ENCODE results near the gene DIPK1A. TPM values are rescaled to one million over a fixed set of nuclear protein-coding genes. Genes with fewer than 3 reads are reported as not detected.

DIPK1A gene
- total RNA-seq, 1 donor from 2014 or later: 10.7 TPM

- ATAC-seq: no peak
- DNase-seq (ENCODE audit: low spot score): no peak
Measured at GRCh38 chr1:92956254-92957029, 4.8 kb downstream of the DIPK1A start.

- ATAC-seq: no peak
- DNase-seq (ENCODE audit: low spot score): no peak
Measured at GRCh38 chr1:92953491-92953890, 7.8 kb downstream of the DIPK1A start.

- no peak for ATAC-seq
- no peak for DNase-seq (ENCODE audit: low spot score)
Measured at GRCh38 chr1:92952714-92953113, 8.5 kb downstream of the DIPK1A start.

- ATAC-seq (peak; percentile 88), DNase-seq (ENCODE audit: low spot score) (peak; percentile 50)
Measured at GRCh38 chr1:92951141-92951582, 10.1 kb downstream of the DIPK1A start.

DNA sequence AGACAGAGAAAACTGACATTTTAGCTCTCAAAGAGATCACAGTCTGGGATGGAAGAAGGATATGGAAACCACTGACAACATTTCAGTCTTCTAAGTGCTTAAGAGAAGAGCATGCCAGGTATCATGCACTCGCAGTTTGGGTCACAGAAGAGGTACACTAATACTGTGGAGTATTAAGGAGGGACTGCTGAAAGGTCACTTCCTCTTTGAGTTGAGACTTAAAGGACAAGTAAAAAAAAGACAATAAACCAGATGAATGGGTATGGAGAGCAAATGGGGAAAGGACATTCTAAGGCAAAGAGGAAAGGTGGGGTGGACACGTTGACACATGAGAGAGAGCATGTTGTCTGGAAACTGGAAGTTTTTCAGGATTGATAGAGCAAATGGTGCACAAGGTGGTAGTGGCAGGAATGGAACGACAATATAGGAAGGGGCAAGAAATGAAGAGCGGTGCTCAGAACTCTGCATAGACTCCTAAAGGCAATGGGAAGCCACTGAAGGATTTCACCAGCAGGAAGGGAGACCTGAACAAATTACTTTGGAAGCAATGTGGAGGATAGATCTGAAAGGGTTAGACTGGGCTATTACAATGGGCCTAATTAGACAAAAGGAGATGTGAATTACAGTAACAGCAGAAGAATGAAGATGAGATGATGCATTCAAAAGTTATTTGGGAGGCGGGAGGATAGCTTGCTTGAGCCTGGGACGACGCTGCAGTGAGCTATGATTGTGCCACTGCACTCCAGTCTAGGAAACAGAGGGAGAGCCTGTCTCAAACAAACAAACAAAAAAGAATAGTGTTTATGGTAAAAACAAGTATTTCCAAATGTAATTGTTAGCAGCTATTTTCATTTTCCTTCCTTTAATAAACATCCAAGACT, 11.1 kb downstream of the DIPK1A start:
- DNase-seq (ENCODE audit: low spot score): no peak
- ATAC-seq: no peak

DNA sequence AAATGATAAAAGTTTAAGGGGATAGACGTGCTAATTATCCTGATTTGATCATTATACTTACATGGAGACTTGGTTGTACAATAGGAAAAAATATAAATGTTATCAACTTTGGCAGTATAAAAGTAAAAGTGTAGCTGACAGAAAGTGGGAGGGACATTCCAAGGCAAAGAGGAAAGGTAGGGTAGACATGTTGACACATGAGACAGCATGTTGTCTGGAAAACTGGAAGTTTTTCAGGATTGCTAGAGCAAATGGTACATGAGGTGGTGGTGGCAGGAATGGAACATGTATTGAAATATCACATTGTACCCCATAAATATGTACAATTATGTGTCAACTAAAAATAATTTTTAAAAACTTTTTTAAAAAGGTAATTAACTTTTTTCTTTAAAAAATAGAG, 13.2 kb downstream of the DIPK1A start:
- no peak for DNase-seq (ENCODE audit: low spot score)
- no peak for ATAC-seq

- DNase-seq (ENCODE audit: low spot score) (no peak), ATAC-seq (peak; percentile 77)
Measured at GRCh38 chr1:92945748-92946270, 15.5 kb downstream of the DIPK1A start.

DNA sequence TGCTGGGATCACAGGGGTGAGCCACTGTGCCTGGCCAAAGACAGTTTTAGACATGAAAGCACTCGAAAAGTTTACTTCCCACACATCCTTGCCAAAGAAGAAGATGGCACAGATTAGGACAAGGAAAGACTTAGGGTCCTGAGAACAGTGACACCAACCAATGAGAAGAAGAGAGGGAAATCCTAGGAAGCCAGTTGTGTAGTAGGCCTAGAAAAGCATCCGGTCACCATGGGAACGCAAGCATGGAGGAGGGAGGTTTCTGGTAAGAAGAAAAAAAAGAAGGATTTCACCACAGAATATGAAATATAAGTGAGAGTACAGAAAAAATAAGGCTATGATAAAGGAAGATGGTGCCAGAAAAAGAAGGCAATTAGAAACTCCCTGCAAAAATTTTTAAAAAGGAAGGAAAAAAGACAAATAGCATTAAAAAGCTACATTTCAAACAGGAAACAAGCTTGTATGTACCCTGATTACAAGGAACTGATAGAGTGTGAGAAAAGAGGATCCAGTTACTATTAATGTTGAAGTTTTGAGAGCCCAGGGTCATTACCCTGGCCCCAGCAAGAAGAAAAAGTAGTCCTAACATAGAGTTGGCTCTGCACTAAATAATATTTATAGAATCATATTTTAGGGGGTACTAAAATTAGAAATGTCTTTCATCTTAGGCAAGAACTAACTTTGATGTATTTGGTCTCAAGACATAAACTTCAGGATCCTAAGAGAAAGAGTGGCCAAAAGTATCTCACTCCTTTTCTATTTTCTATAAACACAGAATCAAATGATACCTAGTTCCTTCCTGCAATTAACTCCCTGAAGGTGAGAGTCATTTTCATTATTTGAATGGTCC, 16.1 kb downstream of the DIPK1A start:
- ATAC-seq: peak; percentile 50

DNA sequence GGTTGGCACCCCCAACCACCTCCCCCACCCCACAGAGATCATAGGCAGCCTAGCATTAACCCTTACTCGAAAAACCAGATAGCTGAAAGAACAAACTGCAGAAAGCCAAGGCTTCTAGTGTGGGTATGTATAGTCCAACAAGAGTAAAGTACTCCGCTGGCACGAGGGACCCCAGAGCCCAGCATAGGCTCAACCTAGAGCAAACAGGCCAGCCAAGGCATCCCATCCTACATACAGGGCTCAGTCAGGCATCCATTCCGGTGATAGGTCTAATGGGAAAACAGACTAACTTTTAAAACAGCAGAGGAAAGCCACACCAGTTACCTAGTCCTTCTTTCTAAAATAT, 17.8 kb downstream of the DIPK1A start:
- ATAC-seq: peak; percentile 20
- no peak for DNase-seq (ENCODE audit: low spot score)

More for the DNA sequence above, 16.1 kb downstream of the DIPK1A start:
- DNase-seq (ENCODE audit: low spot score): no peak

- no peak for ATAC-seq
- DNase-seq (ENCODE audit: low spot score): no peak
Measured at GRCh38 chr1:92940541-92940940, 20.7 kb downstream of the DIPK1A start.

- ATAC-seq (peak; percentile 70), DNase-seq (ENCODE audit: low spot score) (no peak)
Measured at GRCh38 chr1:92937731-92938130, 23.5 kb downstream of the DIPK1A start.

DNA sequence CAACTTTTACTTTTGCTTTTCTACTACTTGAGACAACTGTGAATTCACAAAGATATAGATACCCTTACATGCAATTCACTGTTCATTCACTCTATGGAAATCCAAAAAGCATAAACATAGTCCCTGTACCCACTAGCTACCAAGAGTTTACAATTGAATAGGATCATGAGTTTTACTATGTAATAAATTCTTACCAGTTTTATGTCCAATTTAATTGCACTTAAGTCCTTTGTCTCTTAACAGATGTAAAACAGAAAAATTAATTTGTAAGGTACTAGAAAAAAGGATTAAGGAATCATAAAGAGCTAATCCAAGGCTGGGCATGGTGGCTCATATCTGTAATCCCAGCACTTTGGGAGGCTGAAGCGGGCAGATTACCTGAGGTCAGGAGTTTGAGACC, 24.4 kb downstream of the DIPK1A start:
- DNase-seq (ENCODE audit: low spot score): no peak
- no peak for ATAC-seq

- ATAC-seq (peak; percentile 68), DNase-seq (ENCODE audit: low spot score) (no peak)
Measured at GRCh38 chr1:92934395-92935378, 26.6 kb downstream of the DIPK1A start.

GRCh38 chr1:92933459-92933858, 27.8 kb downstream of the DIPK1A start:
- DNase-seq (ENCODE audit: low spot score): no peak
- no peak for ATAC-seq

GRCh38 chr1:92931691-92932090, 29.6 kb downstream of the DIPK1A start:
- ATAC-seq (no peak), DNase-seq (ENCODE audit: low spot score) (no peak)

DNA sequence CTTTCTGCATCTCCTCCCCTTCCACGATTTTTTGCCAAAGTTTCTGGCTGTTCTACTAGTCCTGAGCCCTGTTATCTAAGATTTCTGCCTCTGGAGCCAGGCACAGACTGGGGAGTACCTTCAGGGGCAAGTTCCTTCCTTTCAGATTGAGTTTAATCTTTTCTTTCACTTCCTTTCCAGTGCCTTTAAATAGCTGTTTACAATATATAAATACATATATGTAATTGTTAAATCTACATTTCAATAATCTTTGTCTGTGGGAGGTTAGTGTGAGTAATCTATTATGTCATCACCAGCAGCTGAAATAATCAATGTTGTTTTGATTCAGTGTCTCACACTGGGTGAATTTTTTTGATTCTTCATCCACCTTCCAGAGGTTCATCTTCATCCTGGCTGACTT, 31.8 kb downstream of the DIPK1A start:
- DNase-seq (ENCODE audit: low spot score) (no peak), ATAC-seq (no peak)

- ATAC-seq: no peak
- DNase-seq (ENCODE audit: low spot score): no peak
Measured at GRCh38 chr1:92927870-92928269, 33.4 kb downstream of the DIPK1A start.

- ATAC-seq: no peak
- no peak for DNase-seq (ENCODE audit: low spot score)
Measured at GRCh38 chr1:92926873-92927272, 34.4 kb downstream of the DIPK1A start.

GRCh38 chr1:92924501-92924900, 36.8 kb downstream of the DIPK1A start:
- no peak for ATAC-seq
- no peak for DNase-seq (ENCODE audit: low spot score)

DNA sequence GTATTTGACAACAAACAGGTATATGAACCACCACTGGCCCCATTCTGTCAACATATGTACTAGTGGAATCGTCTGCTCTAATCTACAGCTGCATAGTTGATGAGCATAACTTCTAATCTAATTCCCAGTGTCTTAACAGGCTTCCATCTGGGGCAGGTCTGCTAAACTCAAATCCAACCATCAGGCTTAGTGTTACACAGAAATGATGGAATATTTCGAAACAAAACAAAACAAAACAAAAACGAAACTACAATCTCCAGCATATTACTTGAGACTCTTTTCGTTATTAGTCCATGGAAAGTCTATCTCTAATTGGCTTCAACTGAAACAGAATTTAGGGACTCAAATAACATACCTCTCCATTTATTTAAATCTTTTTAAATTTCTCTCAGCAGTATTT, 37.6 kb downstream of the DIPK1A start:
- ATAC-seq (peak; percentile 77), DNase-seq (ENCODE audit: low spot score) (no peak)

Data from left lobe of liver (tissue), 2 donors.